CD14-positive monocyte (primary cell): Measurements from ENCODE around the gene MCFD2. TPM values are rescaled to one million over a fixed set of nuclear protein-coding genes. Genes with fewer than 3 reads are reported as not detected.

ENCODE experiments used
- DNase-seq, 3 donors: peaks; one replicate each; pipeline ENCODE4 v3.0.0-alpha.2; 2011 to 2022
- H2AFZ ChIP-seq: 2 replicates; pipeline ENCODE4 v1.6.0; 2012; ENCODE audit warnings: mild to moderate bottlenecking, low read depth, low read length, inconsistent platforms; ENCODE audit not compliant: insufficient read depth, poor library complexity, severe bottlenecking
- H3K27ac ChIP-seq, 2 donors: 1 replicate in 1 of 2; 2 replicates in 1 of 2; pipeline ENCODE4 v1.5.1; 2012 to 2013; ENCODE audit warnings: low read length in 2 of 2, control low read depth in 1 of 2, inconsistent platforms in 1 of 2, low read depth in 1 of 2, mild to moderate bottlenecking in 1 of 2
- H3K27me3 ChIP-seq, 2 donors: one replicate each; pipeline versions ENCODE4 v1.6.0 to v1.6.1; 2011 to 2013; ENCODE audit warnings: low read length in 2 of 2; ENCODE audit not compliant: control insufficient read depth in 2 of 2, insufficient read depth in 2 of 2
- H3K36me3 ChIP-seq, 2 donors: replicated peaks in 1 of 2; 1 replicate in 1 of 2; 2 replicates in 1 of 2; pipeline versions ENCODE4 v1.5.1 to v1.6.1; 2012 to 2013; ENCODE audit warnings: low read length in 2 of 2, control low read depth in 1 of 2, inconsistent platforms in 1 of 2, mild to moderate bottlenecking in 1 of 2; ENCODE audit not compliant: insufficient read depth in 2 of 2, control insufficient read depth in 1 of 2
- H3K4me1 ChIP-seq, 2 donors: 1 replicate in 1 of 2; 2 replicates in 1 of 2; pipeline versions ENCODE4 v1.5.1 to v1.6.1; 2012 to 2013; ENCODE audit warnings: low read length in 2 of 2, control low read depth in 1 of 2, inconsistent platforms in 1 of 2, mild to moderate bottlenecking in 1 of 2, moderate library complexity in 1 of 2; ENCODE audit not compliant: insufficient read depth in 2 of 2, control insufficient read depth in 1 of 2
- H3K4me2 ChIP-seq: replicated peaks from 2 replicates; pipeline ENCODE3; 2012; ENCODE audit warnings: low read length, moderate library complexity, mild to moderate bottlenecking; ENCODE audit not compliant: poor library complexity, severe bottlenecking; ENCODE audit errors: extremely low read depth
- H3K4me3 ChIP-seq, 3 experiments: fragments of 200-600 bp in 1 of 3; sonication (generic) in 1 of 3; replicated peaks in 1 of 3; 1 replicate in 2 of 3; 2 replicates in 1 of 3; pipeline ENCODE4 v1.5.1; 2011 to 2013; ENCODE audit warnings: low read length in 3 of 3, mild to moderate bottlenecking in 3 of 3, control low read depth in 2 of 3, low read depth in 2 of 3, inconsistent platforms in 1 of 3, moderate library complexity in 1 of 3
- H3K79me2 ChIP-seq: 2 replicates; pipeline ENCODE4 v1.6.0; 2012; ENCODE audit warnings: mild to moderate bottlenecking, control low read depth, inconsistent platforms, low read length, moderate library complexity; ENCODE audit not compliant: insufficient read depth
- H3K9ac ChIP-seq: 2 replicates; pipeline ENCODE4 v1.6.0; 2017; ENCODE audit warnings: low read length, mild to moderate bottlenecking; ENCODE audit not compliant: insufficient read depth, poor library complexity, severe bottlenecking
- H3K9me3 ChIP-seq, 2 donors: replicated peaks in 1 of 2; 1 replicate in 1 of 2; 2 replicates in 1 of 2; pipeline versions ENCODE4 v1.5.1 to v1.6.1; 2012 to 2013; ENCODE audit warnings: low read length in 2 of 2, control low read depth in 1 of 2; ENCODE audit not compliant: control insufficient read depth in 1 of 2, insufficient read depth in 1 of 2
- H4K20me1 ChIP-seq: 2 replicates; pipeline ENCODE4 v1.6.0; 2012; ENCODE audit warnings: mild to moderate bottlenecking, low read length, control low read depth, moderate library complexity; ENCODE audit not compliant: insufficient read depth
- H3K27ac Mint-ChIP-seq, 7 donors: one replicate each; pipeline ENCODE4 v1.8.0; 2020; ENCODE audit warnings: mild to moderate bottlenecking in 7 of 7, mixed read lengths in 7 of 7, moderate library complexity in 6 of 7, inconsistent platforms in 2 of 7
- H3K27me3 Mint-ChIP-seq, 3 donors: one replicate each; pipeline ENCODE4 v1.8.0; 2021 to 2022; ENCODE audit warnings: low read depth in 3 of 3, mild to moderate bottlenecking in 3 of 3, mixed read lengths in 3 of 3, moderate library complexity in 3 of 3, inconsistent platforms in 1 of 3
- H3K36me3 Mint-ChIP-seq, 2 donors: one replicate each; pipeline ENCODE4 v1.8.0; 2020; ENCODE audit warnings: mixed read lengths in 2 of 2, inconsistent platforms in 1 of 2, mild to moderate bottlenecking in 1 of 2
- H3K4me1 Mint-ChIP-seq: one replicate; pipeline ENCODE4 v1.8.0; 2020; ENCODE audit warnings: mild to moderate bottlenecking, mixed read lengths
- H3K4me3 Mint-ChIP-seq, 2 donors: one replicate each; pipeline ENCODE4 v1.8.0; 2020; ENCODE audit warnings: mild to moderate bottlenecking in 2 of 2, mixed read lengths in 2 of 2, moderate library complexity in 1 of 2
- H3K9me3 Mint-ChIP-seq, 7 donors: one replicate each; pipeline ENCODE4 v1.8.0; 2020 to 2022; ENCODE audit warnings: mixed read lengths in 7 of 7, mild to moderate bottlenecking in 6 of 7, moderate library complexity in 6 of 7, inconsistent platforms in 2 of 7
- CTCF ChIP-seq: fragments of 200-600 bp; IDR thresholded peaks from one replicate; pipeline ENCODE4 v1.8.0; 2022; ENCODE audit warnings: antibody characterized with exemption, mild to moderate bottlenecking
- WGBS: methylation state at CpG from one replicate; pipeline ENCODE4 v1.1.5; 2013; ENCODE audit warnings: missing lambda C conversion rate; ENCODE audit not compliant: insufficient coverage; 5-methylcytosine and 5-hydroxymethylcytosine counted together
- intact Hi-C, 2 donors: fragments of 100-400 bp; cut with micrococcal nuclease; formaldehyde crosslinking; loops; one replicate each; pipeline versions ENCODE4 v1.15.0 to v1.15.1; 2023
- polyA plus RNA-seq, 3 donors: library from polyadenylated mRNA; depleted of rRNA in 1 of 3; unstranded in 2 of 3; stranded (reverse) in 1 of 3; fragments of 300-500 nt in 2 of 3; fragments of >200 nt in 1 of 3; fragmentation: Illumina TruSeq in 2 of 3; gene quantifications; 1 replicate in 2 of 3; 2 replicates in 1 of 3; pipeline ENCODE4 v1.2.3, GENCODE V29; 2012 to 2021

The MCFD2 gene
- polyA plus RNA-seq, 3 donors, result 23.8 to 38.5 (median 33.6) TPM

- Histone ChIP-seq H3K27ac (no peak overlapping the region), H3K9me3 (peaks cover 4 to 5% of the 10 kb centered on the region in 2 donors), H3K27me3 (no peaks in the 10 kb centered on the region), H3K4me3 (no peak overlapping the region), H3K4me1 (no peaks in the 10 kb centered on the region), H2AFZ (no peak overlapping the region), H3K9ac (no peak overlapping the region), H3K4me2 (no peak overlapping the region), H4K20me1 (no peaks in the 10 kb centered on the region), H3K79me2 (peaks cover 5% of the 10 kb centered on the region), H3K36me3 (no peaks in the 10 kb centered on the region)
- DNase-seq, result no peak
- Mint-ChIP-seq H3K36me3 (peaks cover 7 to 20% of the 10 kb centered on the region in 2 donors), H3K4me3 (no peak overlapping the region), H3K4me1 (peaks cover 2% of the 10 kb centered on the region), H3K27ac (no peak overlapping the region), H3K27me3 (peaks cover 0 to 2% (median 0%) of the 10 kb centered on the region in 3 donors), H3K9me3 (peaks cover 8 to 15% (median 13%) of the 10 kb centered on the region in 7 donors)
- intact Hi-C loops, result no loop called here
- WGBS, result 100% methylated on average over 2 of the region's 2 CpGs
- TF ChIP-seq CTCF, result no peak
These were observed 8.4 kb upstream of the MCFD2 start for GRCh38 chr2:46924038-46924437.

GRCh38 chr2:46923041-46923528 lies 7.5 kb upstream of the MCFD2 start:
- no peak for TF ChIP-seq CTCF
- H3K4me1 ChIP-seq, result no peaks in the 10 kb centered on the region
- no peak overlapping the region for H3K4me2 ChIP-seq
- H3K27me3 ChIP-seq, result no peaks in the 10 kb centered on the region
- H2AFZ ChIP-seq, result no peak overlapping the region
- no peak for DNase-seq
- intact Hi-C loops, result no loop called here
- no peaks in the 10 kb centered on the region for H4K20me1 ChIP-seq
- no peak overlapping the region for H3K9ac ChIP-seq
- Mint-ChIP-seq H3K4me3 (no peak overlapping the region), H3K36me3 (peaks cover 7 to 16% of the 10 kb centered on the region in 2 donors), H3K4me1 (no peaks in the 10 kb centered on the region), H3K27me3 (peaks cover 0 to 2% (median 0%) of the 10 kb centered on the region in 3 donors), H3K9me3 (peaks cover 8 to 15% (median 12%) of the 10 kb centered on the region in 7 donors), H3K27ac (no peak overlapping the region)
- no peak overlapping the region for H3K4me3 ChIP-seq
- H3K27ac ChIP-seq, result no peak overlapping the region
- no peaks in the 10 kb centered on the region for H3K36me3 ChIP-seq
- peaks cover 4 to 5% of the 10 kb centered on the region in 2 donors for H3K9me3 ChIP-seq
- peaks cover 5% of the 10 kb centered on the region for H3K79me2 ChIP-seq
